ENCODE results near the gene MRPS33.

The MRPS33 gene

GRCh38 chr7:141001546-141001945 lies 13.2 kb downstream of the MRPS33 start:
- H3K4me3 ChIP-seq = no peak overlapping the region
- no peak overlapping the region for H3K27ac ChIP-seq
- no peaks in the 10 kb centered on the region for H3K9me3 ChIP-seq (ENCODE audit: low read depth, low read length)
- no peak for DNase-seq (ENCODE audit: low read depth, low spot score)
- H3K9ac ChIP-seq (ENCODE audit: insufficient read length) = no peak overlapping the region
- peaks cover 10% of the 10 kb centered on the region; the same call in 1 of the 2 replicates for H3K36me3 ChIP-seq (ENCODE audit: insufficient read depth, low read length)
- TF ChIP-seq EZH2 (IDR thresholded peaks at IDR 0.05) (no peak), POLR2AphosphoS5 (IDR thresholded peaks at IDR 0.05; ENCODE audit: borderline replicate concordance, low read depth, low read length) (no peak), FOXP2 (optimal IDR thresholded peaks at IDR 0.05; ENCODE audit: control extremely low read depth, extremely low read length, insufficient read depth) (no peak)

- Histone ChIP-seq H3K4me3 (no peak overlapping the region), H3K9ac (ENCODE audit: insufficient read length) (no peak overlapping the region), H3K36me3 (ENCODE audit: insufficient read depth, low read length) (peaks cover 6% of the 10 kb centered on the region; the same call in 1 of the 2 replicates), H3K27ac (no peak overlapping the region), H3K9me3 (ENCODE audit: low read depth, low read length) (no peaks in the 10 kb centered on the region)
- TF ChIP-seq POLR2AphosphoS5 (IDR thresholded peaks at IDR 0.05; ENCODE audit: borderline replicate concordance, low read depth, low read length) (no peak), FOXP2 (optimal IDR thresholded peaks at IDR 0.05; ENCODE audit: control extremely low read depth, extremely low read length, insufficient read depth) (no peak), EZH2 (IDR thresholded peaks at IDR 0.05) (no peak)
- DNase-seq (ENCODE audit: low read depth, low spot score) = no peak
Measured at GRCh38 chr7:141001122-141001521, 13.6 kb downstream of the MRPS33 start.

GRCh38 chr7:140998715-140999114 lies 16.0 kb downstream of the MRPS33 start:
- TF ChIP-seq FOXP2 (optimal IDR thresholded peaks at IDR 0.05; ENCODE audit: control extremely low read depth, extremely low read length, insufficient read depth) (no peak), POLR2AphosphoS5 (IDR thresholded peaks at IDR 0.05; ENCODE audit: borderline replicate concordance, low read depth, low read length) (no peak), EZH2 (IDR thresholded peaks at IDR 0.05) (no peak)
- DNase-seq (ENCODE audit: low read depth, low spot score) = no peak
- H3K9ac ChIP-seq (ENCODE audit: insufficient read length) = no peak overlapping the region
- no peak overlapping the region for H3K4me3 ChIP-seq
- no peaks in the 10 kb centered on the region for H3K9me3 ChIP-seq (ENCODE audit: low read depth, low read length)
- H3K36me3 ChIP-seq (ENCODE audit: insufficient read depth, low read length) = no peaks in the 10 kb centered on the region
- H3K27ac ChIP-seq = no peak overlapping the region

- no peak overlapping the region for H3K4me3 ChIP-seq
- no peak overlapping the region for H3K9ac ChIP-seq (ENCODE audit: insufficient read length)
- no peaks in the 10 kb centered on the region for H3K36me3 ChIP-seq (ENCODE audit: insufficient read depth, low read length)
- TF ChIP-seq FOXP2 (optimal IDR thresholded peaks at IDR 0.05; ENCODE audit: control extremely low read depth, extremely low read length, insufficient read depth) (no peak), EZH2 (IDR thresholded peaks at IDR 0.05) (no peak), POLR2AphosphoS5 (IDR thresholded peaks at IDR 0.05; ENCODE audit: borderline replicate concordance, low read depth, low read length) (no peak)
- no peak overlapping the region for H3K27ac ChIP-seq
- DNase-seq (ENCODE audit: low read depth, low spot score) = no peak
- no peaks in the 10 kb centered on the region for H3K9me3 ChIP-seq (ENCODE audit: low read depth, low read length)
Measured at GRCh38 chr7:140992422-140992821, 22.3 kb downstream of the MRPS33 start.

- H3K4me3 ChIP-seq = no peak overlapping the region
- H3K27ac ChIP-seq = no peak overlapping the region
- no peaks in the 10 kb centered on the region for H3K9me3 ChIP-seq (ENCODE audit: low read depth, low read length)
- no peak for DNase-seq (ENCODE audit: low read depth, low spot score)
- no peaks in the 10 kb centered on the region for H3K36me3 ChIP-seq (ENCODE audit: insufficient read depth, low read length)
- TF ChIP-seq FOXP2 (optimal IDR thresholded peaks at IDR 0.05; ENCODE audit: control extremely low read depth, extremely low read length, insufficient read depth) = no peak
- TF ChIP-seq POLR2AphosphoS5 (IDR thresholded peaks at IDR 0.05; ENCODE audit: borderline replicate concordance, low read depth, low read length) = no peak
- TF ChIP-seq EZH2 (IDR thresholded peaks at IDR 0.05) = no peak
- no peak overlapping the region for H3K9ac ChIP-seq (ENCODE audit: insufficient read length)
Measured at GRCh38 chr7:140990193-140990962, 24.4 kb downstream of the MRPS33 start.

- Histone ChIP-seq H3K9ac (ENCODE audit: insufficient read length) (no peak overlapping the region), H3K36me3 (ENCODE audit: insufficient read depth, low read length) (no peaks in the 10 kb centered on the region), H3K9me3 (ENCODE audit: low read depth, low read length) (no peaks in the 10 kb centered on the region), H3K4me3 (no peak overlapping the region), H3K27ac (no peak overlapping the region)
- no peak for DNase-seq (ENCODE audit: low read depth, low spot score)
- TF ChIP-seq FOXP2 (optimal IDR thresholded peaks at IDR 0.05; ENCODE audit: control extremely low read depth, extremely low read length, insufficient read depth) = no peak
- TF ChIP-seq EZH2 (IDR thresholded peaks at IDR 0.05) = no peak
- no peak for TF ChIP-seq POLR2AphosphoS5 (IDR thresholded peaks at IDR 0.05; ENCODE audit: borderline replicate concordance, low read depth, low read length)
Measured at GRCh38 chr7:140989068-140989467, 25.7 kb downstream of the MRPS33 start.

- no peak for DNase-seq (ENCODE audit: low read depth, low spot score)
- no peaks in the 10 kb centered on the region for H3K36me3 ChIP-seq (ENCODE audit: insufficient read depth, low read length)
Measured at GRCh38 chr7:140983802-140984201, 30.9 kb downstream of the MRPS33 start.

GRCh38 chr7:140982508-140982907 lies 32.2 kb downstream of the MRPS33 start:
- TF ChIP-seq FOXP2 (optimal IDR thresholded peaks at IDR 0.05; ENCODE audit: control extremely low read depth, extremely low read length, insufficient read depth) (no peak), POLR2AphosphoS5 (IDR thresholded peaks at IDR 0.05; ENCODE audit: borderline replicate concordance, low read depth, low read length) (no peak), EZH2 (IDR thresholded peaks at IDR 0.05) (no peak)
- no peaks in the 10 kb centered on the region for H3K36me3 ChIP-seq (ENCODE audit: insufficient read depth, low read length)
- H3K9me3 ChIP-seq (ENCODE audit: low read depth, low read length) = no peaks in the 10 kb centered on the region
- H3K27ac ChIP-seq = no peak overlapping the region
- H3K9ac ChIP-seq (ENCODE audit: insufficient read length) = no peak overlapping the region
- no peak for DNase-seq (ENCODE audit: low read depth, low spot score)
- no peak overlapping the region for H3K4me3 ChIP-seq

More at GRCh38 chr7:140983802-140984201, 30.9 kb downstream of the MRPS33 start:
- Histone ChIP-seq H3K4me3 (no peak overlapping the region), H3K27ac (no peak overlapping the region), H3K9ac (ENCODE audit: insufficient read length) (no peak overlapping the region), H3K9me3 (ENCODE audit: low read depth, low read length) (no peaks in the 10 kb centered on the region)
- no peak for TF ChIP-seq FOXP2 (optimal IDR thresholded peaks at IDR 0.05; ENCODE audit: control extremely low read depth, extremely low read length, insufficient read depth)
- no peak for TF ChIP-seq EZH2 (IDR thresholded peaks at IDR 0.05)
- no peak for TF ChIP-seq POLR2AphosphoS5 (IDR thresholded peaks at IDR 0.05; ENCODE audit: borderline replicate concordance, low read depth, low read length)
